ENCODE results near the gene ADD1.

The ADD1 gene

DNA sequence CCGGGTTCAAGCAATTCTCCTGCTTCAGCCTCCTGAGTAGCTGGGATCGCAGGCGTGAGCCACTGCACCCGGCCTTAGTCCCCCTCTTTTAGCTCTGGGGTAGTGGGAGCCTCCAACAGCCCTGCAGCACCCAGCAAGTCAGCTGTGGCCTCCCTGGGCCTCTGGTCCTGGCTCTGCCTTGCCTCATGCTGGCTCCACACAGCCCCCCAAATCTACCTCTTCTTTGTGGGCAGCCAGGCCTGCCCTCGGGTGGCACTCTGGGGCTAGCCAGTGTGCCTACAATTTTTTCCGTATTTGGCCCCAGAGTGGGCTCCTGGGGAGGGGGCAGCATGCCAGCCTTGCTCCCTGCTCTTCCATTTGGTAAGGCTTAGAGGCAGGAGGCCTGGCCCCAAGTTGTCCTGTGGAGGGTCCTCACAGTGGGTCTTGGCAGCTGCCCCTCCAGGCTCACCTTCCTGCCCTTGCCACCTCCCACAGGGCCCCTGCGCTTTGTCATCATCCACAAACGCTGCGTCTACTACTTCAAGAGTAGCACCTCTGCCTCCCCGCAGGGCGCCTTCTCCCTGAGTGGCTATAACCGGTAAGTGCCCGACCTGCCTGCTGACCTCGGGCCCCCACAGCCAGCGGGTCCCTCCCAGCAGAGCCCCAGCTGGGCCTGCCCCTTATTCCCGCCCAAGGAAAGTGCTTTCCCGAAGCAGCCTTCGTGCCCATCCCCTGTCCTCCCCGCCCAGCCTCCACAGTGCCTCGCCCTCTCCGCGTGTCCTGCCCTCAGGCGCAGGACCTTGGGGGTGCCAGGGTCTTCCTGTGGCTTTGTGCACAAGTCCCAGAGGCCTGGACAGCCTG is 21.0 kb upstream of the ADD1 start:
- no peak for DNase-seq

DNA sequence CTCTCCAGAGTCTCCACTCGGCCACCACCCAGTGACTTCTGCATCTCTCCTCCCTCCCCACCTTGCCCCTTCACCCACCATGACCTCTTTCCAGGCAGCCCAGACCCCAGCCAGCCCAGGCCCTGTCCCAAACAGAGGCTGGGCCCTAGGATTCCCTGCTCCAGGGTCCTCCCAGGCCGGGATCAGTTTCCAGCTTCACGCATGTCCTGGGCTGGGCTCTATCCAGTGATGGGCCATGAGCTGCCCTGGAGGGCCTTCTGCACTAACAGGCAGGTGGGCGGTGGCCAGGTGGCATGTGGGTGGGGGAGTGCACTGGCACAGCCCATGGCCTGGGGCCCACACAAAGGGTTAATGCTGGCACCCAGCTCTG is 20.4 kb upstream of the ADD1 start:
- DNase-seq: no peak

- DNase-seq: no peak
These were observed 19.8 kb upstream of the ADD1 start for GRCh38 chr4:2823671-2824328.

DNA sequence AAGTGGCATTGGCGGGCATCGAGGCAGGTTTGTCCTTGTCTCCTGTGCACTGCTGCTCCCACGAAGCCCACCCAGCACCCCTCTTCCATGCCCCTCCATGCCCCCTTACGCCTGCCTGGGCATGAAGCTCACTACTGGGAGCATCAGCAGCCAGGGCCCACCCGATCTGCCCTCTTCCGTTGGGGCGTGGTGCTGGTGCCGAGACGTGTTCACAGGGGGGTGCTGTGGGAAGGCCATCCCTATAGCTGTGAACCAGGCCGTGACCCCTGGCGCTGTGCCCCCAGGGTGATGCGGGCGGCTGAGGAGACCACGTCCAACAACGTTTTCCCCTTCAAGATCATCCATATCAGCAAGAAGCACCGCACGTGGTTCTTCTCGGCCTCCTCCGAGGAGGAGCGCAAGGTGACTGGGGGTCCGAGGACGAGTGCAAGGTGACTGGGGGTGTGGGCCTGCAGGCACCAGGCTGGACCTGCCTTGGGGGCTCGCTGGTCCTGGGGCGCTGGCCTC is 19.3 kb upstream of the ADD1 start:
- DNase-seq: no peak

- DNase-seq: no peak
These were observed 18.7 kb upstream of the ADD1 start for GRCh38 chr4:2824836-2825381.

- DNase-seq: no peak
These were observed 17.9 kb upstream of the ADD1 start for GRCh38 chr4:2825740-2826139.

- no peak for DNase-seq
These were observed 16.4 kb upstream of the ADD1 start for GRCh38 chr4:2827071-2827873.

DNA sequence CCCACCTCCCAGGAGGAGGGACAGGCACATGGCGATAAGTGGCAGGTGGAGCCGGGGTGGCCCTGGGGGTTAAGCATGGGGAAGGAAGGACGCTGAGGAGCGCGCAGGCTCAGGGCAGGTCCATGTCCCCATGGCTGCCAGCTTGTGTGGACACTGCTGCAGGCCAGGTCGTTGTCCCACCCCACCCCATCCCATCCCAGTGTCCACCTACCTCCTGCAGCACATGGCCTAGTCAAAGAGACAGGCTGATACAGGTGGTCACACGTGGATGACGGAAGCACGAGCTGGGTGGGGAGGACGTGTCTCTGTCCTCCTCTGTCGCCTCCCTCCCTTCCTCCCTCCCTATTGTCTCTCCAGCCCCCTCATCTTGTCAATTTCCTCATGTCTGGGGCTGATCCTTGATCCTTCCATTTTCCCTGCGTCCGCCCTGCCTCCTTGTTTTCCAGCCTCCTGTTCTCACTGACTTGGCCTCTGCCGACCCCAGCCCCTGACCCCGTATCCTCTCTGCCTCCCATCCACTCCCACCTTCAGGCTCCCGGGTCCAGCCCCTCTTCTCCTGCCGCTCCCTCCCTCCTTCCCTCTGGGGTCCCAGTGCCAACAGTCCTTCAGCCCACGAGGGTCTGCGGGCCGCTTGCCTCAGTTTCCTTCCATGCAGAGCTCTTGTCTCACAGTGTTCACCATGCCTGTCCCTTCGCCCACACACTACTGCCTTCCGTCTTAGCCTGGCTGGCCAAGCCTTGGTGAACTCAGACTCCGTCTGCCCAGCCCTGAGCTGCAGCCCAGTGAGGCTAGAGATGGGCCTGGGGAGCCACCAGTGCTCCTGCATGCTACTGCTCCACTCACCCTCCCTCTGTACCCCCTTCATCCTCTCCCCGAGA is 15.5 kb upstream of the ADD1 start:
- no peak for DNase-seq

GRCh38 chr4:2828758-2829181 is 14.9 kb upstream of the ADD1 start:
- no peak for DNase-seq

DNA sequence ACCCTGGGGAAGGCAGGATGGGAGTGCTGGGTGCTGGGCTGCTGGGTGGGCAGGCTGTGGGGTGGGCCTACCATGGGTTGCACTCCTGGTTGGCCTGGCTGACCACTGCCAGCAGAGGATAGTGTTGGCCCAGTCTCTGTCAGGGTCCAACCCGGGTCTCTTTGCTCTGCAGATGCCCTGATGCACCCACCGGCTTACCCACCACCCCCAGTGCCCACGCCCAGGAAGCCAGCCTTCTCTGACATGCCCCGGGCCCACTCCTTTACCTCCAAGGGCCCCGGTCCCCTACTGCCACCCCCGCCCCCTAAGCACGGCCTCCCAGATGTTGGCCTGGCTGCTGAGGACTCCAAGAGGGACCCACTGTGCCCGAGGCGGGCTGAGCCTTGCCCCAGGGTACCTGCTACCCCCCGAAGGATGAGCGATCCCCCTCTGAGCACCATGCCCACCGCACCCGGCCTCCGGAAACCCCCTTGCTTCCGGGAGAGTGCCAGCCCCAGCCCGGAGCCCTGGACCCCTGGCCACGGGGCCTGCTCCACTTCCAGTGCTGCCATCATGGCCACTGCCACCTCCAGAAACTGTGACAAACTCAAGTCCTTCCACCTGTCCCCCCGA is 14.2 kb upstream of the ADD1 start:
- no peak for DNase-seq

GRCh38 chr4:2829933-2830451 is 13.7 kb upstream of the ADD1 start:
- DNase-seq: no peak

DNA sequence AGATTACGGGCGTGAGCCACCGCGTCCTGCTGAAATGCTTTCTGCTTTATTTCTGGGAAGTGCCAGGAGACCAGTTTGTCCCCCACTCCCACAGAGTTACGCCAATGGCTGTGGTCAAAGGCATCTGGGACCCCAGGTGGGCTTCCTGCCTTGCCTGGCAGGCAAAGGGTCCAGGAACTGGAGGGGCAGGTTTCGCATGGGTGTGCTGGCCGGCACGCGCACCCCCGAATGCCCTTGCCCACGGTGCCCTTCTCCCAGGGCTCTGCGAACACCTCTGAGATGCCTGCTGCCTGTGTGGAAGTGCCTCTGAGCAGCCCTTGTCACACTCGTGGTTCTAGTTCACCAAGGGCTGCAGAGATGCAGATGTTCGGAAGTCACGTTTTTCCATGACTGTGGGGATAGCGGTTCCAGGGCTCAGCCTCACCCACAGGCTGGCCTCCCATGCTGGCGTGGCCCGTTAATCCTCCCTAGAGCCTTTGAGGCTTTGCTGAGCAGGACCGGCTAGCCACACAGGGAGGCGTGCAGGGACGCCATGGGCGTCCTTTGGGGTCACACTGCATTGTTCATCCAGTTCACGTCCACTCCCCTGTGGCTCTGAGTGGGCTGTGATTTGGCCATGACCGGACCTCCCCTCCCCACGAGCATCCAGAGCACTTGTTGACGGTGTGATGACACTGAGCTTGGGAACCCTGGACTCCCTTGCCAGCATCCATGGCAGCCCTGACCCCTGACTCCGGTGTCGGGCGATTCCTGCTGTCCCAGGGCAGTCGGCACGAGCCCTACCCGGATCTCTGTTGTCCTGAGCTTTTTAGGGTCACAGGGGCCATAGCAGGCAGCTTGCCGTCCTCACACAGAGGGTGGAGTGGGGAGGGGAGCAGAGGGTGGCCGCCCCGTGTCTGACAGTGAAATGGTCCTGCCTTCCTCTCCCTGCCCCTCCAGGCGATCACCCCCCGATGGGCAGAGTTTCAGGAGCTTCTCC is 12.7 kb upstream of the ADD1 start:
- no peak for DNase-seq

GRCh38 chr4:2831611-2832308 is 11.9 kb upstream of the ADD1 start:
- DNase-seq: no peak

DNA sequence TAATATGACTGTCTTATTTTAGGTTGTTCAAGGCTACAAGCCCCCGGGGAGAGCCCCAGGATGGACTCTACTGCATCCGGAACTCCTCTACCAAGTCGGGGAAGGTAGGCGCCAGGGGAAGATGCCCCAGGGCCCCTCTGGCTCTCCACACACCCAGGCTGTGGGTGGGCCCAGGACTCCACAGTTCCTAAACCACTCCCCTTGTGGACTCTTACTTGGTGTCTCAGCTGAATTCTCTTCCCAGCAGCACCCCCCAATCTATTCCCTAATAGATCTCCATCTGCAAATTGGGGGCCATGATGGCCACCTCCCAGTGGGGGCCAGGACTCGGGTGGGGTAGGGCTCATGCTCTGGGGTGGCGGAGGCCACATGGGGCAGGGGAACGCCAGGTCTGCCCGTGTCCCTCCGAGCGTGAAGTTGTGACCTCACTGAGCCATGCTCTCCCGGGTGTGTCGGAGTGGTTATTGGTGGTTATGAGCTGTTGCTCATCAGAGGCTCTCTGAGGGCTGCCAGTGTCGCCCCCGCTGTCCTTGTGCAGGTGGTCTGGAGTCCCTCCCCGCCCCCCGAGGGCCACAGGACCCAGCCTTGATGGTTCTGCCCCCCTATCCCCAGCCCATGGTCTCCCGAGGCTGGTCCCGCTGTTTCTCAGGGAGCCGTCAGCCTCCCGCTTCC is 11.2 kb upstream of the ADD1 start:
- no peak for DNase-seq

DNA sequence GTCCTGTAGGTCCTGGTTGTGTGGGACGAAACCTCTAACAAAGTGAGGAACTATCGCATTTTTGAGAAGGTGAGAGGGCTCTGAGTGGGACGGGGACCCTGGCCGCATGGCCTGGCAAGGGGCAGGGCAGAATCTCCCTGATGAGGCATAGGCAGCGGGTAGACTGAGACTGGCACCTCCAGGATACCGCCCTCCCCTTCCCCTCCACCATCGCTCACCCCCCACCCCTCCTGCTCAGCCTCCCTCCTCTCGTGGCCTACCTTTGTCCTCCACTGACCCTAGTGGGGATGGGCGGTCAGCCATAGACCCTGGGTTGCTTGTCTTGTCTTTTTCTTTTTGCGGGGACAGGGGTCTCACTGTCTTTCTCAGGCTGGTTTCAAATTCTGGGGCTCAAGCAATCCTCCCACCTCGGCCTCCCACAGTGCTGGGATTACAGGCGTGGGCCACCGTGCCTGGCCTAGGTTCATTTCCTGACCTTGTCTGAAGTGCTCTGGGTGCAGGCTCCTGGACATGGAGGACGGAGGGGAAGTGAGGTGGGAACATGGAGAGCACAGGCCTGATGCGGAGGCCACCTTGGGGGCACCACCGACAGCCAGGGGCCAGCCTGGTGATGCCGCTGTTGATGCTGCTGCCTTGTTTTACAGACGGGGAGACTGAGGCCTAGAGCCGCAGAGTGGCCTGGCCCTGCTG is 10.5 kb upstream of the ADD1 start:
- no peak for DNase-seq

GRCh38 chr4:2833671-2834000 is 10.0 kb upstream of the ADD1 start:
- no peak for DNase-seq

GRCh38 chr4:2834001-2834921 is 9.4 kb upstream of the ADD1 start:
- no peak for DNase-seq

Data from NCI-H1694 treated with DMSO at 0.1 percent for 48 hours (cell line).